Stimulated activated CD4-positive, alpha-beta T cell treated with anti-CD3 and anti-CD28 coated beads, Interleukin-4, amount 100 ng/mL, for 24 hours (primary cell): Measurements from ENCODE around the gene PODXL.
"Not testable (repeated sequence)": the region's sequence is repeated elsewhere in the genome, so short reads cannot be mapped to it uniquely, and the experiment has no call there.

Experiments used
- DNase-seq: peaks from one replicate; pipeline ENCODE4 v3.0.0-alpha.2; 2020

Gene PODXL

GRCh38 chr7:131487217-131487616 is 69.2 kb downstream of the PODXL start:
- DNase-seq: no peak

- DNase-seq: no peak
Measured at GRCh38 chr7:131486346-131486745, 70.1 kb downstream of the PODXL start.

DNA sequence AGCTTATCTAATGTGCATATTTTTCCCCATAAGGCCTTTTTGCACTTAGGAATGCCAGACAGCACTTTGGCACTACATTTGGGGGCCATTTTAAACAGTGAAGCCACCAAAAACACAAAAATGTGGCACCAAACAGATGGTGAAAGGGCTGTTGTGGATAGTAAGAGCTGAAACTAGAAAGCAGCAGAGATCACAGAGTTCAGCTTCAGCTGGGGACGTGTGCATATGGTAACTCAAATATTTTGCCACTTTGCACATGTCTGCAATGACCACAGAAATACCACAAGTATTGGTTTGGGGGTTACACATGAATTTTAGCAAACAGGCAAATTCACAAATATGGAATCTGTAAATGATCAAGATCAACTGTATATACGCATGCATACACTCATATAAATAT is 72.8 kb downstream of the PODXL start:
- DNase-seq: no peak

DNA sequence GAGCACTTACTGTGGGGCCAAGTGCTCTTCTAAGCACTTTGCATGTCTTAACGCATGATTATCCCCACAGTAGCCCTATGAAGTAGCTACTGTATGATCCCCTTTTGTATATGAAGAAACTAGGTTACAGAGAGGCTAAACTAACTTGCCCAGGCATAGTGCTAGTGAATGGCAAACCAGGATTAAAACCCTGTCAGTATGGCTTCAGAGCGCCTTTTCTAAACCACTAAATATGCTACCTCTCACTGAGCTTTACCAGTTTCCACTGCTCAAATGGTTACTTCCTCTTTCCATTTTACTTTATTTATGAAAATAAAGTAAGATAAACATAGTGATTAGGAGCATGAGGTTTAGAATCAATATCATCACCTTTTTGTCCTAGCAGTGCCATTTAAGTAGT is 73.6 kb downstream of the PODXL start:
- no peak for DNase-seq

DNA sequence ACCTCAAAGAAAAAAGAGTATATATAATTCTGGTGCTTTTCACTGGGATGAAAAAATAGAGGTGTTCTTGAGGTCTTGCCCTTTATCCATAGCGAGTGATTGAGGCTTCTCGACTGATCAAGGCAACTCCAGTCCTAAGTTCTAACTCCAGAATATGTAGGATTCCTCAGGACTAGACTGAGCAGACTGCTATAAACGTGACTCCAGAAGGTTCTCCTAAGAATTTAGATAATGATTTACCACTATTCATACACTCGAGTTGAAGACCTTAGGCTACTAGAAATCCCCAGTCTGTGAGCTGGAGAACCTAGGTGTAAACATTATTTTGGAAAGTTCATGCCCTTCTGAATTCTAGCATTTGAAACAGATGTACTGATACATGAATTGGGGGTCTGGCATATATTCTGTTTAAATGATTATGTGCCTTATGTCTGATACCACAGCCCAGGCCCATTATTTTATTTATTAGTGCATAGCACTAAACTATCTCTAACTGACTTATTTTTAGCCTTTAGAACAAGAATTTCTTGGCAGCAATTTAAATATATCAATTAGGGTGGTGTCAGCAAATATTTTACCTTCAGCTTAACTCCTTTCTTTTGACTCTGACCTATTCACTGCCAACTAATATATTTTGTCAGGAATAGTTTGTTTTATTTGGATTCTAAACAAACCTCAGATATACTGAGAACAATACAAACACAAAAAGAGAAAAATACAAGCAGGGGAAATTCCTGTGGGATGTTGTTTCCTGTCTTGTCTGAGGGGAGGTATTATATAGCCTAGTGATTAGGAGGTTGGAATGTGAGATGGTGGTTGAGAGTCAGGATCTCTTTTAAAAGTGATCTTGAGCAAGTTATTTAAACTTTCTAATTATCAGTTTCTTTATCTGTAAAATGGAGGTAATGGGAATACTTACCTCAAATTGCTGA is 75.8 kb downstream of the PODXL start:
- DNase-seq: no peak

GRCh38 chr7:131476740-131477139 is 79.7 kb downstream of the PODXL start:
- DNase-seq: no peak

DNA sequence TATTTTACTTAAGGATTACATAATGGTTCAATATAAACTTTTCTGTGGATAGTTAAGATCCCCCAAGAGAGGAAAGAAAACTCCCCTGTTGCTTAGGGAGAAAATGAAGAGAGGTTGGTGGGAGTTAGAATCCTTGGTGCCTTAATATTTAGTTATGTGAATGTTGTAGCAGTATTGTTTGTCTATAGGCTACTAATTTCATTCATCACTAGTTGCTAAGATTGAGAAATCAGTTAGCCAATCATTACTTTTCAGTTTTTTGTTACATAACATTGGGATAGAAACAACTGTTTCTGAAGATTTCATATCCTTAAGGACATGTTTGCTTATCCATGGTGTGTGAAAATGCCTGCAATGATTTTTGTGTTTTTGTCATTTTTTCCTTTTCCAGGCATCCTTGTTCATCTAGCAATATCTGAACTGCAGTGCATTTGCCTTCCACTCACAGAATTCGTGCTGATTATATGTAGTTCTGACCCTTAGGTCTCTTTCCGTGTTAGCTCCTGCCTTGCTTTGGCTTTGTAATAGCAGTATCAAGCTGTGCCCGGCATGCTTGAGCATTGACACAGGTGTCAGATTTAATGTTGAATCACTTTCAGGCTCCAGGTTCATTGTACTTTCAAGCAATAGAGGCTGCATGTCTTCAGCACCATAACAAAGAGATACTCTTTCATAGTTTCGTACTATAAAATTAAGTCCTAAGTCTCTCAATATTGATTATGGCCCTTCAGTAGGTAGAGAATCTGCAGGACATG is 85.0 kb downstream of the PODXL start:
- no peak for DNase-seq

DNA sequence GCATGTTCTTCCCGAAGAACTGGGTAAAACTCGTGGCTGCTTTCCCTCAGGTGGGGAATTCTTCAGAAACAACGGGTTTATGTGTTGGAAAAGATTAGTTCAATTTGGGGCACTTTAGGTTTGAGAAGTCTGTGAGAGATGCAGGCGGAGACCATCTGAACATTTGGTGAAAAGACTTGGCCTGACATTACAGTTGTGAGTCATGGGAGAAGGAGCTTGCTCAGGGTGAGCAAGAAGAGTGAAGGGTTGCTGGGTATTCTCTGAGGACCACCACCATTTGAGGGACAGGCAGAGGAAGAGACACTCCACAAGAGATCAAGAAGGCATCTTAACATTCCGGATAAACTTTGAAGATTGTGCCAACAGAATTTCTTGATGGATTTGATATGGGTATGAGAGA is 88.6 kb downstream of the PODXL start:
- no peak for DNase-seq

- no peak for DNase-seq
Measured at GRCh38 chr7:131466735-131467365, 89.6 kb downstream of the PODXL start.

- not testable (repeated sequence) for DNase-seq
Measured at GRCh38 chr7:131462715-131463114, 93.7 kb downstream of the PODXL start.

DNA sequence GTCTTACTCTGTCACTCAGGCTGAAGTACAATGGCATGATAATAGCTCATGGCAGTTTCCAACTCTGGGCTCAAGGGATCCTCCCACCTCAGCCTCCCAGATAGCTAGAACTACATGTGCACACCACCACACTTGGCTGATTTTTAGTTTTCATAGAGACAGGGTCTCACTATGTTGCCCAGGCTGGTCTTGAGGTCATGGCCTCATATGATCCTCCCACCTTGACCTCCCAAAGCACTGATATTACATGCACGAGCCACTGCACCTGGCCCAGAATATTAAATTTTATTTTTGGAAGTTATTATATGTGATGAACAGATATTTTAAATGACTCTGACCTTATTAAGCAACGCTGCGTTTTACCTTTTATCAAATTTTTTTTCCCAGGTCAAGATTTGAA is 94.4 kb downstream of the PODXL start:
- no peak for DNase-seq

DNA sequence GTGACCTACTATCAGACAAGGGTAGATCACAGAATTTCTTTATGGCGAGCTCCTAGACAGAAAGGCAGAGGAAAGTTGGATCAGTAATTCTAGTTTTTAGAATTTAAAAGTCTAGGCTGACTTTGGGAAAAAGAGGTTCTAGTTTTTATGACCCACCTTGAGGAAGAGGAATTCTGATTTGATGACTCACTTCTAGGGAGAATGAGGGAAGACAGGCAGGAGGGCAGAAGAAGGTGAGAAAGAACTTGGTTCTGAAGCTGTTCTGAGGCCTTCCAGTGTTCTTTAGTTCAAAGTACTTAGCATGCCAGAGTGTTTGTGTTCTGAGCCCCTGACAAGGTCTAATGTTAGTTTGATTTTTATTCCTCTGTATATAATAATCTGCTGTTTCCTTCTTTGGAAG is 97.2 kb downstream of the PODXL start:
- no peak for DNase-seq

DNA sequence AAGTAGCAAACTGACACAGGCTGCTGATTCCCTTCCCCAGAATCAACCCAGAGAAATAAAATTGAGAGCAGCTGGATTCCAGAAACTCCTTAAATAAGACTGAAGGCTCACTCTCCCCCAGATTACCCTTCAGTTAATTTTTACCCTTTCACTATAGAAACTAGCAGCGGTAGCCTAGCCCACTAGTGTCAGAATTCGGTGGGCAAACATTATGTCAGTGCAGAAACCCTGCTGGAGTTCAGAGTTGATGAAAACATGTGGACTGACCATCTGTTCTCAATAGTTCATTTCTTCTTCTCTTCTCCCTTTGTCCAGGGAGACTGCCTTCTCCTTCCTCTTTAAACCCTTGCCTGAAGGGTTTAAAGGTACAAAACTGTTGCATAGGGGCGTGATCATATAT is 100.1 kb downstream of the PODXL start:
- no peak for DNase-seq

- no peak for DNase-seq
Measured at GRCh38 chr7:131455546-131455945, 100.9 kb downstream of the PODXL start.

DNA sequence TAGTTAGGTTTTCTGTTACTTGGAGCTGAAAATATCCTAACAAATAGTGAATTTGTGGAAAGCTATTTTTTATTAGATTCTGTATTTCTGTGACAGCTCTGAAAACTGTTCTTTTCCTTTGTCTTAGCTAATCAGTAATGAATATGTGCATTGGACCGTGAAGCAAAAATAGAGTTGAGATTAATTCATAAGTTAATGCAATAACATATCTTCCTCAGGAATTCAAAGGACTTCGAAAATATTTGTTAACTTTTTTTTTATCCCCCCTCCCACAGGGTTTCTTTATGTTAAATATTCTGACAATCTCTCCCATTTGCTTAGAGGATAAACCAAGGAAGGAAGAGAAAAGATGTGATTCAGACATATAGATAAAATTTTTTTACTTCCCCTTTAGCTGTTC is 101.4 kb downstream of the PODXL start:
- DNase-seq: no peak

DNA sequence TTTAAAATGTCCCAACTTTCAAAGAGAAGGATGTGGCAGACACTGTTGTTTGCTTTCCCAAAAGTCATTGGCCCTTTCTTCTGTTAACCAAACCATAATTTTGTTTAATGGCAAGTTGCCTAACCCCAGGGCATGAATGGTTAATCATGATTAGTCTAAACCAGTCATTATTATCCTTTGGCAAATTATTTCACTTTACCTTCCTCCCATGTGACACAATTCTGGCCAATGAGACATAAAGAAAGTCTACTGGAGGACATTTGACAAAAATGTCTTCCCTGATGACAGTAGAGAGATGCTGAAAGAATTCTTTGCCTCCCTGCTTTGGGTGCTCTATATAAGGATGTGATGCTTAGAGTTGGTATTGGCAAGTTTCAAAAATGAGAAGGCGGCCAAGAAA is 101.9 kb downstream of the PODXL start:
- DNase-seq: no peak
